GM21529 (cell line): ENCODE data around the gene KCTD14.
"Not testable (repeated sequence)": the region's sequence is repeated elsewhere in the genome, so short reads cannot be mapped to it uniquely, and the experiment has no call there.

Experiments used
- ATAC-seq: cut with Tn5 transposase; IDR thresholded peaks from one replicate; pipeline ENCODE4 v1.9.1; 2021; ENCODE audit not compliant: unreplicated experiment

KCTD14 gene

DNA sequence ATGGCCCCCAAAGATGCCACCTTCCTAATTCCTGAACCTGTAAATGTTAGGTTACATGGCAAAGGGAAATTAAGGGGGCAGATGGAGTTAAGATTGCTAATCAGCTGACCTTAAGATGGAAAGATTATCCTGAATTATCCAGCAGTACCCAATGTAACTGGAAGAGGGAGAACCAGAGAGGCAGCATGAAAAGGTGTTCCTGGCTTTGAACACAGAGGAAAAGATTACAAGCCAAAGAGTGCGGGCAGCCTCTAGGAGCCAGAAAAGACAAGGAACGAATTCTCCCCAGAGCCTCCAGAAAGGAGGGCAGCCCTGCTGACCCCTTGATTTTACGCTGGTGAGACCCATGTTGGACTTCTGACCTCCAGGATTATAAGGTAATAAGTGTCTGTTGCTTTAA is 25.5 kb upstream of the KCTD14 start:
- no peak for ATAC-seq

DNA sequence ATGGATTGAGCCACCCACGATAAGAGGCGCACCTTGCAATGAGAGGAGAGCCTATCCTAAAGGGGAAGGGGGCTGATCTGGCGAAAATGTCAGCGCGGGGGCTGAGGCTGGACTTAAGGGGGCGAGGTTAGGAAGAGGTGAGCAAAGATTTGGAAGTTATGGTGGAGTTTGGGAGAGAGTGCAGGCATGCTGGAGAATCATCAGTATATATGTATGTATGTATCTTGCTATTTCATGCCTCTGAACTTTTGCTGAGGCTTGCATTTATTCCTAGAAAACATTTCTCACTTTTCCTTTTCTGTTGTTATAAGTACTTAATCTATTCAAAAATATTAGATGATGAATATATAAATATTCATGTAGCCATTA is 23.4 kb upstream of the KCTD14 start:
- ATAC-seq = no peak

DNA sequence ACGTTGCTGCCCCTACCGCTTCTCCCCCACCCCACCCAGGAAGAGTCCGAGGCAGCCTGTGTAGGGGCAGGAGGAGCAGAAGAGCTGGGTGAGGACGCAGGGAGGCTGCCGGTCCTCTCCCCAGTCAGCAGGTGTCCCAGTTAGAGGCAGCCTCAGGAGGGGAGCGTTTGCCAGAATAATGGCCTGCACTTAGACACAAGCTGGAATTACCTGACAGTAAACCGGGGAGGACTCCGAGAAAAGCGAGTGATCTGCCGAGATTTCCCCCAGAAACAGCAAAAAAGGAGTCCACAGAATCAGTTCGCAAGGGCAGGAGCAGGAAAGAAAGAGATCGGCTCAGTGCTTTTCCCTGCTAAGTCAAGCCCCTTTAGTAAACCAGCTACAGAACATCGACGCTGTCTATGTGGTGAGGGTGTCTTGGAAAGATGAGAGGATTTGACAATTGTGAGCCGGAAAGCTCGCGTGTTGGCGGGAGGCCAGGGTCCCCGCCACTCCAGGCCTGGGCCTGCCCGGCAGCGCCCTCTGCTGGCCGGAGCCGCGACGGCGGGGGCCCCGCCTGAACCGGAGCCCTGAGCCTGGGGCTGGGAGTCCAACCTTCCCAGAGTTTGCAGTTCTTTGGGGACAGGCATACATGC is 22.9 kb upstream of the KCTD14 start:
- ATAC-seq = peak; percentile 76

DNA sequence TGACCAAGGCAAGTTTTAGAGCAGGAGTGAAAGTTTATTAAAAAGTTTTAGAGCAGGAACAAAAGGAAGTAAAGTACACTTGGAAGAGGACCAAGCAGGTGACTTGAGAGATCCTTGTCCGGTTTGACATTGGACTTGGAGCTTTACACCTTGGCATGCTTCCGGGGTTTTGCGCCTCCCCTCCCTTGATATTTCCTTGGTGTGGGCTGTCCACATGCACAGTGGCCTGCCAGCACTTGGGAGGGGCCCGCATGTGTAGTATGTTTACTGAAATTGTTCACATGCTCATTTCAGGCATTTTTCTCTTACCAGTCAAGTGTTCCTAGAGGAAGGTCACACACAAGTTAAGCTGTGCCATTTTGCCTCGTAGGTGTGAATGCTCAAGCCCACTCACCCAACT is 21.6 kb upstream of the KCTD14 start:
- no peak for ATAC-seq

DNA sequence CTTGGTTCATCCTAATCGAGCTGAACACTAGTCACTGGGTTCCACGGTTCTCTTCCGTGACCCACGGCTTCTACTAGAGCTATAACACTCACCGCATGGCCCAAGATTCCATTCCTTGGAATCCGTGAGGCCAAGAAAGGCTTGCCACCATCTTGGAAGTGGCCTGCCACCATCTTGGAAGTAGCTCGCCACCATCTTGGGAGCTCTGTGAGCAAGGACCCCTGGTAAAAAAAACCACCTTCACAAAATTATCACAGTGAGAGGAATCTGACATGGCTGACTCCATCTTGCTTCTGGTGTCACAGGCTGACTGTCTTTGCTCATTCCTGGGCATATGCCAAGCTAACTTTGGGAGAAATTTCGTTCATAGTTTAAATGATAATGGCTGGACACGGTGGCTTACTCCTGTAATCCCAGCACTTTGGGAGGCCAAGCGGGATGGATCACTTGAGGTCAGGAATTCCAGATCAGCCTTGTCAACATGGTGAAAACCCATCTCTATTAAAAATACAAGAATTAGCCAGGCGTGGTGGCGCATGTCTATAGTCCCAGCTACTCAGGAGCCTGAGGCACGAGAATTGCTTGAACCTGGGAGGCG is 18.9 kb upstream of the KCTD14 start:
- no peak for ATAC-seq

DNA sequence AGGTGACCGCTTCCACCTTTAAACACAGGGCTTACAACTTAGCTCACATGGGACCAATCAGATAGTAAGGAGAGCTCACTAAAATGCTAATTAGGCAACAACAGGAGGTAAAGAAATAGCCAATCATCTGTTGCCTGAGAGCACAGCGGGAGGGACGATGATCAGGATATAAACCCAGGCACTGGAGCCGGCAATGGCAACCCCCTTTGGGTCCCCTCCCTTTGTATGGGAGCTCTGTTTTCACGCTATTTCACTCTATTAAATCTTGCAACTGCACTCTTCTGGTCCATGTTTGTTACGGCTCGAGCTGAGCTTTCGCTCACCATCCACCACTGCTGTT is 18.3 kb upstream of the KCTD14 start:
- not testable (repeated sequence) for ATAC-seq

DNA sequence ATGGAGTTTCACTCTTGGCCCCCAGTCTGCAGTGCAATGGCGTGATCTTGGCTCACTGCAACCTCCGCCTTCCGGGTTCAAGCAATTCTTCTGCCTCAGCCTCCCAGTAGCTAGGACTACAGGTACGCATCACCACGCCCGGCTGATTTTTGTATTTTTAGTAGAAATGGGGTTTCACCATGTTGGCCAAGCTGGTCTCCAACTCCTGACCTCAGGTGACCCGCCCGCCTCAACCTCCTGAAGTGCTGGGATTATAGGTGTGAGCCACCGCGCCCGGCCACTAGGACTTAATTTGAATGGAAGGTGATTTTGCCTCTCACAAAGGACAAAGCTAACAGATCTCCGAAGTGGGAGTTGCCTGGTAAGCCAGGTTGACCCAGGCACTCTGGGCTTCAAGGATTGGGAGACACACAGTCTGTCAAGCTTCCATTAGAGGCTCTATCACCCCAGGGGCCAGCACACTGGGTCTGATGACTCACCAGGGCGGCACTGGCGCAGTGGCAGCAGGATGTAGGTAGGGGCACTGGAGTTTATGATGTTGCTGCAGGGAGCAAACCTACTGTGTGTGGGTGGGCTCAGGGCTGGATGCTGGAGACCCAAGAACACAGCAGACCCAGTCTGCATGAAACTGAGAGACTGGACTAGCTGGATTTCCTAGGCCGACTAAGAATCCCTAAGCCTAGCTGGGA is 17.8 kb upstream of the KCTD14 start:
- ATAC-seq = no peak

DNA sequence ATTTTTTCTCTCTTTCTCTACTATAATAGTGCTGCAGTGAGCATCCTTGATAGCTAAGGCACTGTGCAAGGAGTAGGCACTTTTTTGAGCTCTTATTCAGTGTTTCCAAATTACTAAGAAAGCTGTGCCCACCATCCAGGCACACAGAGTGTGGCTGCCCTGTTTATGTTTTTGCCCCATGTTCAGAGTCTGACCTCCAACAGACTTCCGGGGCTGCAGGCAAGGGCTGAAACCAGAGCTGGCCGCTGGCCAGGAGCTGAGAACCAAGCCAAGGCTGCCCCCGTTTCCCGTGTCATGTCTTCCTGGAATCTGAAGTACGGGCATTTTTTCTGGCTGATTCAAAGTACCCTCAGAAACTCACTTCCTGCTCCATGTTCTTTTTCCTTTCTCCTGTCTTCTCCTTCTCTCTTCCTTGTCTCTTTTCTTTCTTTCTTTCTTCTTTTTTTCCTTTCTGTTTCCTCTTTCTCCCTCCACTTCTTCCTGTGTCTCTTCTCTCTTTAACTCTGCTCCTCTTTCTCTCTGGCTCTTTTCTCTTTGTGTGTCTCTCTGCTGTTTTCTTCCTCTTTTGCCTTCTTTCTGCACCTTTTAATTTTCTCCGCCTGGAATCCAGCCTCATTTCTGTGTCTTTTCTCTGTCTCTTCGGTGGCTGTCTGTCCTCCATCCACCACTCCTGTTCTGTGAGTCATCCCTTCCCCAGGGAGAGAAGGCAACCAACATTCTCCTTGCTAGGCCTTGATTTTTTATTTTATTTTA is 17.0 kb upstream of the KCTD14 start:
- ATAC-seq = peak; percentile 88

DNA sequence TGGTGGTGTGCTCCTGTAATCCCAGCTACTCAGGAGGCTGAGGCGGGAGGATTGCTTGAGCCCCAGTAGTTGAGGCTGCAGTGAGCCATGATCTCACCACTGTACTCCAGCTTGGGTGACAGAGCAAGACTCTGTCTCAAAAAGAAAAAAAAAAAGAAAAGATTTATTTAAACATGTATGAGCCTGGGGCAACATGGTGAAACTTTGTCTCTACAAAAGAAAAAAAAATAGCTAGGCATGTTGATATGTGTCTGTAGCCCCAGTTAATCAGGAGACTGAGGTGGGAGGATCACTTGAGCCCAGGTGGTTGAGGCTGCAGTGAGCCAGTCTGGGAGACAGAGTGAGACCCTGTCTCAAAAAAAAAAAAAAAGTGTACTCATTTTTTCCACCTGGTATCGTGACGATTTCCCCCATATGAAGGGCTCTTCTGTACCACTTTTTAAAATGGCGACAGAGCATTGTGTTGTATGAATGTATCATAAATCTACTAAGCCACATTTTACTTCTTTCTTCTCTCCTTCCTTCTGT is 16.4 kb upstream of the KCTD14 start:
- ATAC-seq = no peak

DNA sequence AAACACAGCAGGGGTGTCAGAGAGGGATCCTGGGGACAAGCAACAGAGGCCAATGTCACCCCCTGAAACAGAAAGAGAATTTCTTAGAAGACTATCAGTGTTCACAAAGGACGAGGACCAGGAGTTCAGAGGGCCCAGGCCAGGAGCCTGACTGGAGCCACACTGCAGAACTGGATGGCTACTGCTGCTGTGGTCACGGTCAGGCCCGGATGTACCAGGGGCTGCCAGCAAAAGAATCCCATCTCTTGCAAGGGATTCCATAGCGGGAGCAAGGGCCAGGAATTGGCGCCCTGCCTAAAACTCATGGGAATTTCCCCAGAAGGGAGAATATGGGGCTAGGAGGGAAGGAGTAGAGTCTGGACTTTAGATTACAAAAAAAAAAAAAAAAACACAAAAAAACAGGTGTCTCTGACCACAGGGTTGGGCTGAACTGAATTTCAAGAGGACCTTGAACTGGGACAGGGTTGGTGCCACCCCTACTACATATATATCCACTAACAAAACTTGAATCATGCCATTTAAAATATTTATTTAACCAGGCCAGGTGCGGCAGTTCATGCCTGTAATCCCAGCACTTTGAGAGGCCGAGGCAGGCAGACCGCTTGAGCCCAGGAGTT is 15.7 kb upstream of the KCTD14 start:
- ATAC-seq = no peak

DNA sequence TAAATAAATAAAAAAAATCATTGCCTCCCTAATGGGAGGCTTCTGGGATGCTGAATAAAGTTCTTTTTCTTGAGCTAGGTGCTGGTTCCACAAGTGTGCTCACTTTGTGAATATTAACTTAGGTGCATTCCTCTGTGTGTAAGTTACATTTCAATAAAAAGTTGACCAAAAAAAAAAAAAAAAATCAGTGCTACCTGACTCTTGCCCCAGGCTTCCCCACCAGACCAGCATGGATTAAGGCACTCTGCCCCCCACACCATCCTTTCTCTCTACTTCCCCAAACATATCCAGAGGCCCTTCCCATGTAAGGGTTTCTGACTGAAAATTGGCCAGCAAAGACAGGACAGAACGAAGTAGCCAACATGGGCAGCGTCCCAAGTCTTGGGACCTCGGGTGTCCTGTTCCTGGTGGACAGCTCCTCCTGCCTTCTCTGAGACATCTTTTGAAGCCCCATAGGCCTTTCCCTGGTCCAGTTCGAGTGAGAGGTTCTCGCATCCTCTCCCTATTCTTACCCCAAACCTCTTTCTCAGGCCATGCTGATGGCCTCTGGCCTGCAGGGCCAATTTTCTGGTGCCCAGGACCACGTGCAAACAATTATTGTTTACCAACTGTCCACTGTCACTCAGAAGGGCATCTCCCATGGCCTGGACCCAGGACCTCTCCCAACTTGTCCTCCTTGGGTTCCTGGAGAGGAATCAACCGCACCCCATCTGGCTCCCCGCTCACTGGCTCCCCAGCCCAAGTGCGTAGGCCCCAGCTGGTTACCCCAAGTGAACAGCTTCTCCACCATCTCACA is 14.9 kb upstream of the KCTD14 start:
- ATAC-seq = no peak

DNA sequence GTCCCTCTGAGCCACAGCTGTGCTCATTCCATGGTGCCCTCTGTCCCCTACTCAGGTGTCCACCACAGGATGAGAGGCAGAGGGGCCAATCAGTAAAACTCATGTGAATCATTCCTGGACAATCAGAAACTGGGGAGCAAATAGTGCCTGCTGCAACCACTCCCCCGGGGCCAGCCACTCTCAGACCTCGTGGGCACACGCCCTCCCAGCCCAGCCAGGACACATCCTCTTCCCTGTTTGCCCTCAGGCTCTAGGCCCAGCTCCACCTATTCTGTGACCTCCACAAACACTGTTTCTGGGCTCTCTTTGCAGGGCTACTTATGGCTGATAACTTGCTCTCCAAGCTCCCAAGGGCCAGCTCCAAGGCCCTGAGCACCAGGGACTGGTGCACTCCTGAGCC is 14.0 kb upstream of the KCTD14 start:
- no peak for ATAC-seq

DNA sequence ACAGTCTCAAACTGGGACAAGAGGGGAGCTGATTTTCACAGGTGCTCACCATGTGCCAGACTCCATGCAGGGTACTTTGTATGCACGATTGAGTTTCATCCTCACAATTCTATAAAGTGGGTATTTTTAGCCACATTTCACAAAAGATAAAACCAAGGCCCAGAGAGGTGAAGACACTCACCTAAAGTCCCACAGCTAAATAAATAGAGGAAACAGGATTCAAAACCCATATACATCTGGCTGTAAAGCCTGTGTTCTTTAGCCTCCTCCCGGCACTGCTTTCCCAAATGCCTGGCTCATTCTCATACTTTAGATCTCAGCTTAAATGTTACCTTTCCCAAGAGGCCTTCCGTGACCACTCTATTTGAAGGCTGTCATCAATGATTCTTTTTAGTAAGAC is 13.2 kb upstream of the KCTD14 start:
- ATAC-seq = no peak

DNA sequence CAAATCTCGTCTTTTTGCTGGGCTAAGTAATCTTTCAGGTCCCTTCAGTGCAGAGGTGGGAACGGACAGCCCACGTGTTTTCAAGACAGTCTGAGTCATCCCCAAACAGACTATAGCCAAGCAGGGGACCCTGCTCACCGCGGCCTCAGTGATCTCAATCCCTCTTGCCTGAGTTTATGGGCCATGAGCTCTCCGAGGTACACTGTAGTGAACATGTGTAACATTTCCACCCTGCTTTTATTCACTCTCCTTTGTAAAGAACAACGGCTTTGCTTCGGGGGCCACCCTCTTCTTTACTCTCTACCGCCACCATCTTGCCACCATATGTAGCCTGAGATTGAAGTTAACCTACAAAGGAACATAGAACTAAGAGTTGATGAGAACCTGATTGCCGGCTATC is 11.5 kb upstream of the KCTD14 start:
- no peak for ATAC-seq

DNA sequence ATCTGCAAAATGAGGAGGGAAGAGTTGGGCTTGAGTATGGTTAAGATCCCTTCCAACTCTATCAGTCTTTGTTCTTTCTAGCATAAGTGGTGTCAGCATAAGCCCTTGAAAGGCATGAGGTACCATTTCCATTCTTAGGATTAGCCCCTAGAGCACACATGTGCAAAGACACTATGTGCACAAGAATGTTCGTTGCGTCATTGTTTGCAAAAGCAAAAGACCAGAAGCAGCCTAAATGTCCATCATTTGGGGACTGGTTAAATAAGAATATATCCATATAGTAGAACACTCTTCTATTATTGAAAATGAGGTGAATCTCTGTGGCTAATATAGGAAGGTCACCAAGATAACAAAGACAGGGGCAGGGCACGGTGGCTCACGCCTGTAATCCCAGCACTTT is 10.0 kb upstream of the KCTD14 start:
- ATAC-seq = no peak

DNA sequence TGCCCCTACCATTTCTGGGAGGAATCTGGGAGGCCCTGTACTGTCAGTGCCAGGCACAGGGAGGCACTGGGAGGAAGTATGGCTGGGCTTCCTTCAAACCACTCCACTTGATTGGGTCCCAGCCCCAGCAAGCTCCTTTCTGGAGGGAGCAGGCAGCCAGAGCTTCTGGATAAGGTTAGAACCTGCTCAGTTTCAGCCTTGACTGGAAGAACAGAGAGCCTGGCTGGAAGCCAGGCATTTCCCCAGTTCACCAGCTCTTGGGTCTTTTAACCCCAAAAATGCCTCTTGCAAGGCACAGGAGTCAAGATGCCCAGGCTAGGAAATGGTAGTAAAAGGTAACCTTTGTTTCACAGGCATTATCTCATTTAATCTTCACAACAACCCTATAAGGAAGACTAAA is 9.0 kb upstream of the KCTD14 start:
- ATAC-seq = no peak

DNA sequence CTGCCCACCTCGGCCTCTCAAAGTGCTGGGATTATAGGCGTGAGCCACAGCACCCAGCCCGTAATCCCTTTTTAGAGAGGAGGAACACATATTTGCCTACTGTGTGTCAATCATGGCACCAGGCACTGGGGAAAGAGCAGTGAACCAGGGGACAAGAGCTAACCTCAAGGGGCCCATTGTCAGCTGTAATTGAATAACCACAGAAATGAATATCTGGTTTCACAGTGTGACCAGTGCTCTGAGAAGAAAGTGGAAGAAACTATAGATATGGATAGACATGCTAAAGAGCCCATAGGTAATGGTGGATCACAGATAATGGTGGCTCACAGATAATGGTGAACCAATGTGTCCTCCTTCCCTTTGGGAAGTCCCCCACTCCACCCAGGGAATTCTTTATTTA is 8.6 kb upstream of the KCTD14 start:
- ATAC-seq = no peak

DNA sequence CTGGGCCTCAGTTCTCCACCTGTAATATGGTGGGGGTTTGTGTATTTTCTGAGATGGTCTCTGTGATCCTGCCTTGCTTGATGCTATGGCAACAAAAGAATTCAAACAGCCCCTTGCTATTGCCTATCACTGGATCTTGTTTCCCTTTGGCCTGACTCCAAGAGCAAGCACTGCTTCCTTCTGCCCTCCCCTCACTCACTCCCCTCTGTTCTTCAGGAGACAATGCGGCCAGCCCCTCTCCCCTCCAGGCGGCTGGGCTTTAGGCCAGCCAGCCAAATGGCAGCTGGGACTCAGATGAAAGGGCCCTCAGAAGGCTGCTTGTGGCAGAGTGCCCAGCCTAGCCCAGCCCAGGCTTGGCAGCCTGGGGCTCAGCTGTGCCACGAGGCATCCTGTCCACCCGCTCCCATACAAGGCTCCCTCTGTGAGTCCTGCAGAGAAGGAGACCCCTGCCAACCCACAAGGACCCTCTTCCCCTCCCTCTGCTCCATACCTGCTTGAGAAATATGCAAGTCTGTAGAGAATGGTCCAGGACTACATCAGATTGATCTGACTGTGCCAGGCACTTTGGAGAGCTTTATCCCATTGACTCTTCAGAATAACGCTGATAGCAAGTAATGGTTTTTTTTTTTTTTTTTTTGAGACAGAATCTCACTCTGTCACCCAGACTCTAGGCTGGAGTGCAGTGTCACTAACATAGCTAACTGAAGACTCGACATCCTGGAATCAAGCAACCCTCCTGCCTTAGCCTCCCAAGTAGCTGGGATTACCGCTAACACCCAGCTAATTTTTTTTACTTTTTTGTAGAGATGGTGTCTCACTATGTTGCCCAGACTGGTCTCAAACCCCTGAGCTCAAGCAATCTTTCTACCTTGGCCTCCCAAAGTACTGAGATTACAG is 7.6 kb upstream of the KCTD14 start:
- ATAC-seq = no peak

DNA sequence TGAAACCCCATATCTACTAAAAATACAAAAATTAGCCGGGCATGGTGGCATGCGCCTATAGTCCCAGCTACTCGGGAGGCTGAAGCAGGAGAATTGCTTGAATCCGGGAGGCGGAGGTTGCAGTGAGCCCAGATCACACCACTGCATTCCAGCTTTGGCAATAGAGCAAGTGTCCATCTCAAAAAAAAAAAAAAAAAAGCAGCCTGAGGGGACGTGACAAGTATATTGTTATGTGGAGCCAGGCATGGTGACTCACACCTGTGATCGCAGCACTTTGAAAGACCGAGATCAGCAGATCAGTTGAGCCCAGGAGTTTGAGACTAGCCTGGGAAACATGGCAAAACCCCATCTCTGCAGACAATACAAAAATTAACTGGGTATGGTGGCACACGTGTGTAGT is 5.3 kb upstream of the KCTD14 start:
- ATAC-seq = not testable (repeated sequence)

DNA sequence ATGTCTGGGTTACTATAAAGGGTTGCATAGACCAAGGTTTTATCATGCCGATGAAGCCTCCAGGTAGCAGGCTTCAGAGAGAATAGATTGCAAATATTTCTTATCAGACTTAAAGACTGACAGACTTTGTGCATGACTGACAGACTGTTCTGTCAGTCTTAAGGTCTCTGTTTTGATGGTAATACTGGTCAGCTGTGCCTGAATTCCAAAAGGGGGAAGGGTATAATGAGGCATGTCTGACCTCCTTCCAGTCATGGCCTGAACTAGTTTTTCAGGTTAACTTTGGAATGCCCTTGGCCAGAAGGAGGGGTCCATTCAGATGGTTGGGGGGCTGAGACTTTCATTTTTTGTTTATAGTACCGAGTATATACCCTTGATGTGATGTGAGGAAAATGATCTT is 4.7 kb upstream of the KCTD14 start:
- no peak for ATAC-seq
